Measurements from ENCODE around the gene PHAX.

- TF ChIP-seq CTCF (IDR thresholded peaks at IDR 0.05 in 4 of 5, conservative IDR thresholded peaks at IDR 0.05 in 1 of 5) (no peak), POLR2A (IDR thresholded peaks at IDR 0.05) (no peak)
Observed at GRCh38 chr5:126610160-126610559, 9.4 kb downstream of the PHAX start.

Measured in gastrocnemius medialis (tissue), 4 donors.